ENCODE data around the gene TAMALIN.

TAMALIN gene

GRCh38 chr12:52006726-52007157, at the start of gene TAMALIN:
TAMALIN (plus strand) TSS chr12:52006946; CDS start chr12:52007020, 74 bp downstream.
- intact Hi-C loops (cut with DNase I): no loop called here
- DNase-seq: peak in 40 of 42 donors; percentile 55 to 86 (median 74)

GRCh38 chr12:51958542-51958941, 48.2 kb upstream of the TAMALIN start:
- peak in 28 of 42 donors; percentile 11 to 70 (median 38) for DNase-seq
- intact Hi-C loops (cut with DNase I): no loop called here

GRCh38 chr12:51959211-51959610, 47.5 kb upstream of the TAMALIN start:
- DNase-seq: no peak

GRCh38 chr12:51959921-51960320, 46.8 kb upstream of the TAMALIN start:
- DNase-seq: no peak
- intact Hi-C loops (cut with DNase I): no loop called here

More at GRCh38 chr12:51959211-51959610, 47.5 kb upstream of the TAMALIN start:
- intact Hi-C loops (cut with DNase I): no loop called here

GRCh38 chr12:51960488-51960887, 46.3 kb upstream of the TAMALIN start:
- DNase-seq: no peak
- intact Hi-C loops (cut with DNase I): no loop called here

GRCh38 chr12:51960890-51961289, 45.9 kb upstream of the TAMALIN start:
- intact Hi-C loops (cut with DNase I): no loop called here
- no peak for DNase-seq

GRCh38 chr12:51961834-51962233, 44.9 kb upstream of the TAMALIN start:
- intact Hi-C loops (cut with DNase I): no loop called here
- no peak for DNase-seq

GRCh38 chr12:51962737-51963136, 44.0 kb upstream of the TAMALIN start:
- no peak for DNase-seq
- intact Hi-C loops (cut with DNase I): no loop called here

GRCh38 chr12:51963477-51963876, 43.3 kb upstream of the TAMALIN start:
- intact Hi-C loops (cut with DNase I): no loop called here
- DNase-seq: no peak

GRCh38 chr12:51969643-51970042, 37.1 kb upstream of the TAMALIN start:
- no peak for DNase-seq
- intact Hi-C loops (cut with DNase I): no loop called here

GRCh38 chr12:51970904-51971646, 35.7 kb upstream of the TAMALIN start:
- DNase-seq: no peak
- intact Hi-C loops (cut with DNase I): no loop called here

GRCh38 chr12:51971679-51972421, 34.9 kb upstream of the TAMALIN start:
- DNase-seq: no peak
- intact Hi-C loops (cut with DNase I): no loop called here

- DNase-seq: no peak
- intact Hi-C loops (cut with DNase I): no loop called here
Observed at GRCh38 chr12:51972422-51972812, 34.3 kb upstream of the TAMALIN start.

- intact Hi-C loops (cut with DNase I): no loop called here
- DNase-seq: peak; percentile 26 to 84 (median 60)
Observed at GRCh38 chr12:51972849-51973273, 33.9 kb upstream of the TAMALIN start.

GRCh38 chr12:51973560-51973959, 33.2 kb upstream of the TAMALIN start:
- intact Hi-C loops (cut with DNase I): no loop called here
- no peak for DNase-seq

GRCh38 chr12:51974646-51975045, 32.1 kb upstream of the TAMALIN start:
- intact Hi-C loops (cut with DNase I): no loop called here

GRCh38 chr12:51975196-51975595, 31.6 kb upstream of the TAMALIN start:
- no peak for DNase-seq
- intact Hi-C loops (cut with DNase I): no loop called here

More at GRCh38 chr12:51974646-51975045, 32.1 kb upstream of the TAMALIN start:
- peak in 12 of 42 donors; percentile 27 to 69 (median 45) for DNase-seq

GRCh38 chr12:51976376-51977160, 30.2 kb upstream of the TAMALIN start:
- intact Hi-C loops (cut with DNase I): no loop called here
- DNase-seq: no peak

- intact Hi-C loops (cut with DNase I): no loop called here
- DNase-seq: no peak
Observed at GRCh38 chr12:51977320-51977753, 29.4 kb upstream of the TAMALIN start.

Data from head of caudate nucleus (tissue), 42 donors.